ENCODE measurements around the gene KIF26A.
A peak's percentile ranks its signal among the peaks of the same experiment; 100 is the strongest.
"Not testable (repeated sequence)": the region's sequence is repeated elsewhere in the genome, so short reads cannot be mapped to it uniquely, and the experiment has no call there.

KIF26A gene

GRCh38 chr14:104224506-104225277, 86.3 kb downstream of the KIF26A start:
- peak; percentile 3 for DNase-seq

DNA sequence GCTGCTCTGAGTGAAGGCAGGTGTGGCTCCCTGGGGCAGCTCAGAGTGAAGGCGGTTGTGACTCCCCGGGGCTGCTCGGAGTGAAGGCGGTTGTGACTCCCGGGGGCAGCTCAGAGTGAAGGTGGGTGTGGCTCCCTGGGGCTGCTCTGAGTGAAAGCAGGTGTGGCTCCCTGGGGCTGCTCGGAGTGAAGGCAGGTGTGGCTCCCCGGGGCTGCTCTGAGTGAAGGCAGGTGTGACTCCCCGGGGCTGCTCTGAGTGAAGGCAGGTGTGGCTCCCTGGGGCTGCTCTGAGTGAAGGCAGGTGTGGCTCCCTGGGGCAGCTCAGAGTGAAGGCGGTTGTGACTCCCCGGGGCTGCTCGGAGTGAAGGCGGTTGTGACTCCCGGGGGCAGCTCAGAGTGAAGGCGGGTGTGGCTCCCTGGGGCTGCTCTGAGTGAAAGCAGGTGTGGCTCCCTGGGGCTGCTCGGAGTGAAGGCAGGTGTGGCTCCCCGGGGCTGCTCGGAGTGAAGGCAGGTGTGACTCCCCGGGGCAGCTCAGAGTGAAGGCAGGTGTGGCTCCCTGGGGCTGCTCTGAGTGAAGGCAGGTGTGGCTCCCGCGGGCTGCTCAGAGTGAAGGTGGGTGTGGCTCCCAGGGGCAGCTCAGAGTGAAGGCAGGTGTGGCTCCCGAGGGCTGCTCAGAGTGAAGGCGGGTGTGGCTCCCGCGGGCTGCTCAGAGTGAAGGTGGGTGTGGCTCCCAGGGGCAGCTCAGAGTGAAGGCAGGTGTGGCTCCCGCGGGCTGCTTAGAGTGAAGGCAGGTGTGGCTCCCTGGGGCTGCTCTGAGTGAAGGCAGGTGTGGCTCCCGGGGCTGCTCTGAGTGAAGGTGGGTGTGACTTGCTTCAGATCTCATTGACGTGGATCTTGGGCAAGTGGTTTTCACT, 87.1 kb downstream of the KIF26A start:
- not testable (repeated sequence) for DNase-seq

DNA sequence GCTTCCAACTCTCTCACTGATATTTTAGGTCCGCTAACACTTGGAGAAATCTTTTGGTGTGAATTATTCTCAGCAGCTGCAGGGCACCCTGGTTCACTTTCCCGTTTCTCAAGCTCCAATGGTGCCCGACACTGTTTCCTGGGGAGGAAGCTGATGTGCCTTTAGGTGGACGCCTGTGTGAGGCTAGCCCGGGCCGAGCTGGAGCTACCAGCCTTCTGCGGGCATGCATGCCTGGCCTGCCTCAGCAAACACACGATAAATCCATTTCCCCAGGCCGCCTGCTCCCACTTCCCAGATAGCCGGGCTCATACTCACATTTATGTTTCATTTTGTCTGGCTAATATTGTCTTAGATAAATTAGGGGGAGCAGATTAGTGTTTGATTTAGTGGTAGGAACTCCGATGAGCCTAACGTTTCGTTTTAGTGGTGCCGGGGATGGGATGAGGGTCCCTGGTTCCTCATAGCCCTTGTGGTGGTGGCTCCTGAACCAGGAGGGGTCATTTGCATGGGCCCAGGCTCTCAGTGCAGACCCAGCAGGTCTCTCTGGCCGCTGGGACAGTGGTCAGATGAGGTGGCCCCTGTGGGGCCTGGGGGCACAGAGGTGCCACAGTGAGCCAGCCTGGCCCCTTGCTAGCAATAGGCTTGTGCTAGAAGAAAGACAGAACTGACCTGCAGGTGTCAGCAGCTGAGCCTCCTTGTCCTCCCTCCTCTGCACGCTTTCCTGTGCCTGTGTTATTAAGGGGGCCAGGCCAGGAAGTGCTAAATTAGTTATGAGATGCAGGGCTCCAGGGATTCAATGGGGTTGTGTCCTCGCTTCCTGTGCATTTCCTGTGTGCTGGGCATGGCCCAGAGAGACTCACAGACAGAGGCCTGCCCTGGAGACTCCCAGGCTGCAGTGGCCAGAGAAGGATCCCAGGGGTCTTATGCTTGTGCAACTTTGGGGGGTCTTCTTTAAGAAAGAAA, 88.3 kb downstream of the KIF26A start:
- no peak for DNase-seq

- no peak for DNase-seq
Observed at GRCh38 chr14:104227806-104228205, 89.4 kb downstream of the KIF26A start.

DNA sequence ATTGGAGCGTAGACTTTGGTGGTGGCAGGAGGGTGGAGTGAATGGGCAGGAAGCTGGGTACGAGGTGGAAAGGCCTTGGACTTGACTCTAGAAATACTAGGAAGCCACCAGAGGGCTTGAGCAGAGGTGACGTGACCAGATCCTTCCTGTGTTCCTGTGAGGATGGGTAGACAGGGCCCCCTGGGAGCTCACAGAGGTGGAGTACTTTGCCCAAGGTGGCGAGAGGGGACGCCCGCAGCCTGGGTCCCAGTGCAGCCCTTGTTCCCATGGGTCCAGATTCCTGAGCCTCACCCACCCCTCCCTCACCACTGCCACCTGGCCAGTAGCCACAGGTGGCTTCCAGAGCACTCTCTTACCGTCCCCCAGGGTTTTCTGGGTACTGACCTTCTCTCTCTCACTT, 89.8 kb downstream of the KIF26A start:
- DNase-seq, result no peak

DNA sequence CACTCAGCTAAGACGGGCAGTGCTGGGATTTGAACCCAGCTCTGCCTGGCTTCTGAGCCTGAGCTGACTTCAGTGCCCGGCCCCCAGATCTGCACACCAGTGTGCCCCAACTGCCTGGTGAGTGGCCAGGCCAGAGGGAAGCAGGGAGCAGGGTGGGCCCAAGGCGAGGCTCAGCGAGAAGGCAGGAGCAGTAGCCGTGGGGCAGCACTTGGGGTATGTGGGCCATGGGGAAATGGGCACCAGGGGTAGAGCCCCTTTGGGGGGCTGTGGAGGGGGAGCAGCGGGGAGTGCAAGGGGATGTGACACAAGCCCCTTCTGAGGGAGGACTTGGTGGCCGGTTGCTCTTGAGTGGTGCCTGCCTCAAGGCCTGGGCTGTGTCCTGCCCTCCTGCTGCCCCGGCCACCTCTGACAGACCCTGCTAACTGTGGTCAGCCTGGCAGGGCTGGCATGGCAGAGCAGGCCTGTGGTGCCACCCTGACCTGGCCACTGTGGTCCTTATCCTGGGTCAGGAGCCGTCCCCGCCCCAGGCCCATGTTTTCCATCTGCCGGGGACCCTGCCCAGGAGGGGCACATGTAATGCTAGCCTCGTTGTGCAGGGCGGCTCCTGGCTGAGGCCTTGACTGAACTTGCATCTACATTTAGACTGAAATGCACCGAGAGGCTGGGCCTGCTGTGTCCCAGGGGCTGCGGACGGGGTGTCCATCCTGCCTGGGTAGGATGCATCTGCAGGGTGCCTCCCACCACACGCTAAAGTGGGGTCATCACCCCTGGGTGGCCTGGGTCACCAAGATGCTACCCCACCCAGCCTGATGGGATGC, 90.5 kb downstream of the KIF26A start:
- no peak for DNase-seq

DNA sequence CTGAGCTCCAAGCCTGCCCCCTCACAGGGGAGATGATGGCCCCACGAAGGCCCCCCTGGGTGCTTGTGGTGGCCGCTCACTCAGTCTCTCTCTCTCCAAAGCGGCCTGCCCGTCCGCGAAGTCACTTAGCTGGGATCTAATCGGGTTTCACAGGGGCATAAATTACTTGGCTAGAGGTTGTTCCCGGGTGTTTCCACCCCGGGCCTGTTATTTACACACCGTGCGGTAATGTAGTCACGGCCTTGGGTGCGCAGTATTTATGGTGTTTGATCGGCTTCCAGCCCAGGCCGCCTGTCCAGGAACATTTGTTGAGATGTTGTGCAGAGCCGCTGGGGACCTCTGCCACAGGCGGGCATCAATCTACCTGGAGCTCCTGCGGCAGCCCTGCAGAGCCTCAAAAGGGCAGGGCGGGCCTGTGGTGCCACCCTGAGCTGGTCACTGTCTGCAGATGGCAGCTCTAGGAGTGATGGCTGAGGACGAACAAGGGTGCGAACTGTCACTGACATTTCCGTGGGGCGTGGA, 91.2 kb downstream of the KIF26A start:
- no peak for DNase-seq

- DNase-seq, result no peak
Observed at GRCh38 chr14:104230119-104230815, 91.9 kb downstream of the KIF26A start.

All from fibroblast of skin of scalp (primary cell).